ENCODE data around the gene KLHL14.
A peak's percentile ranks its signal among the peaks of the same experiment; 100 is the strongest.

KLHL14 gene

GRCh38 chr18:32770666-32771168 is 2.1 kb downstream of the KLHL14 start:
- DNase-seq (ENCODE audit: low read depth, low spot score) = no peak

GRCh38 chr18:32770054-32770665 is 2.7 kb downstream of the KLHL14 start:
- DNase-seq (ENCODE audit: low read depth, low spot score) = no peak

DNA sequence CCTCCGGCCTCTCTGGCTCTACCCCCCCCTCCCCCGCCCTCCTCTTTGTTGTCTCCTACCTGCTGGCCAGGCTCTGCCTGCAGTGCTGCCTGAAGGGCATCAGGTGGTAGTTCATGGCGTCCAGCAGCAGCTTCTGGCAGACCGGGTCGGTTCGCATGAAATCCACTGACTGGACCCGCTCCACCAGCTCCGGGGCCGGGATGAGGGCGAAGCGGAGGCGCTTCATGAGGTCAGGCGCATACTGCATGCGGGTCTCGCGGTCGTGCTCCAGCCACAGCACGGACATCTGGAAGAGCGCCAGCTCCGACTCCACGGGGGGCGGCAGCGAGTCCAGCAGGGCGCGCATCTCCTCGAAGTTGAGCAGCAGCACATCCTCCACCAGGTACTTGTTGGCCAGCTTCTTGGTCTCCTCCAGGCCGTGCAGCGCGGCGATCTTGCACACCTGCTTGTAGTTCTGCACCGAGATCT is 3.2 kb downstream of the KLHL14 start:
- no peak for DNase-seq (ENCODE audit: low read depth, low spot score)

GRCh38 chr18:32769071-32769585 is 3.7 kb downstream of the KLHL14 start:
- DNase-seq (ENCODE audit: low read depth, low spot score) = peak; percentile 6

GRCh38 chr18:32767400-32767799 is 5.4 kb downstream of the KLHL14 start:
- DNase-seq (ENCODE audit: low read depth, low spot score) = no peak

DNA sequence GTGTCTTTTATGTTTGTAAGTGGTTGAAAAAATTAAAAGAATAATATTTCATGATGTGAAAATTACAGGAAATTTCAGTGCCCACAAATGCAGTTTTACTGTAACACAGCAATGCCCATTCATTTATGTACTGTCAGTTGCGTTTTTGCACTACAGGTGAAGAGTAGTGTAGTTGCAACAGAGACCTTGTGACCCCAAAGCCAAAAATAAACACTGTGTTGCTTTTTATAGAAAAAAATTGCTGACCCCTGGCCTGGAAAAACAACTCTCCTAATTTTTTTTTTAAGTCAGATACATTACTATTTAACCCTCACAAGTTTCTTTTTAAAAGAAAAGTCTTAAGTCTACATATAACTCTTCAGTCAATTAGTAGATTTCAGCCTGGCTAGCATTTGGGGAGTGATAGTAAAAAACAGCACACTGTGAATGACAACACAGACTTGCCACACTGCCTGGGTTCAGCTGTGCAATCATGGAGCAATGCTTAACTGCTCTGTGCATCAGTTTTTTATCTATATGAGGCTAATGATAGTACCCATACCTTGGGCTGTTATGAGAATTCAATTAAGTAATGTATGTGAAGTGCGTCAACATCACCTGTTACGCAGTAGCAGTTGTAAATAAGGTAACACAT is 8.1 kb downstream of the KLHL14 start:
- DNase-seq (ENCODE audit: low read depth, low spot score) = no peak

GRCh38 chr18:32763293-32763692 is 9.5 kb downstream of the KLHL14 start:
- DNase-seq (ENCODE audit: low read depth, low spot score) = no peak

DNA sequence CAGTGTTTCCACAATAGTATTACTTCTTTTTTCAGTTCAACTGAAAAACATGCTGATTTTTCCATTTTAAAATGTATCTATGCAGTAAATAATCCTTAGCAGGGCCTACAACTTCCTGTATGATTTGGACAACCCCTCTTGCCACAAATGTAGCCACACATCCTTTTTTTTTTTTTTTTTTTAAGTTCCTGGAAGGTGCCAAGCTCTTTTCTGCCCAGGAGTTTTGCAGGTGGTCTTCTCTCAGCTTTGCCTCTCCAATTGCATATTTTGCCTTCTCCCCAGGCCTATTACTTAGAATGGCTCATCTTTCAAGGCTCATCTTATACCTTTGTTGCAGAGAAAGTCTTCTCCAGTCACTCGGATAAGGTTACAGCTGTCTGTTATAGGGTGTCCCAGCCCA is 11.6 kb downstream of the KLHL14 start:
- DNase-seq (ENCODE audit: low read depth, low spot score) = no peak

GRCh38 chr18:32760391-32760790 is 12.4 kb downstream of the KLHL14 start:
- DNase-seq (ENCODE audit: low read depth, low spot score) = no peak

- no peak for DNase-seq (ENCODE audit: low read depth, low spot score)
Measured at GRCh38 chr18:32759611-32760167, 13.1 kb downstream of the KLHL14 start.

GRCh38 chr18:32754508-32755263 is 18.1 kb downstream of the KLHL14 start:
- DNase-seq (ENCODE audit: low read depth, low spot score) = no peak

GRCh38 chr18:32753656-32754260 is 19.1 kb downstream of the KLHL14 start:
- DNase-seq (ENCODE audit: low read depth, low spot score) = no peak

- no peak for DNase-seq (ENCODE audit: low read depth, low spot score)
Measured at GRCh38 chr18:32750328-32750727, 22.5 kb downstream of the KLHL14 start.

DNA sequence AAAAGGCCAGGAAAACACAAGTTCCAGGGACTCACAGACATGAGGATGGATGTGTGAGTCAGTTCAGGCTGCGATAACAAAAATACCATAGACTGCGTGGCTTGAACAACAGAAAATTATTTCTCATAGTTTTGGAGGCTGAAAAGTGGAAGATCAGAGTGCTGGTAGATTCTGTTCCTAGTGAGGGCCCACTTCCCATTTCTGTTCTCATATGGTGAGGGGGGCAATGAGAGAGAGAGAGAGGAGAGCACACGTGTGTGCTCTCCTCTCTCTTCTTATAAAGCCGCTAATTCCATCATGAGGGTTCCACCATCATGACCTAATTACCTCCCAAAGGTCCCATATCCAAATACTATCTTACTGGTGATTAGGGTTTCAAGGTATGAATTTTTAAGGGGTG is 23.0 kb downstream of the KLHL14 start:
- DNase-seq (ENCODE audit: low read depth, low spot score) = no peak

DNA sequence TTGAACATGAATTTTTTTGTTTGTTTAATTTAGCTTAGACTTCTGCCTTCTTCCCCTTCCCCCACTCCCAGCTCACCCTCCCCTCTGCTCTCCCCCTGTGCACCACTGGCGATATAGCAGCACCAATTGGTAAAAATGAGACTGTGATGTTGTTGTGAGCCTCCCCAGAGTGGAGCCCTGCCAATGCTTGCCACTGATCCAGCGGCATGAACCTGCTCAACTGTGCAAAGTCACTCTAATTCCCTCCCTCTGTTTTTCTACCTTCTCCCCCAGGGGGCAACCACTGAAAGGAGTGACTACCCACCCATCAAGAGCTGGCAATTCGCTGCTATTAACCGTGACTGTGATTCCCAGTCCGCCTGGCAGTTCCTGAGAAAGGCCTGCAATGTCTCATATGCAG is 30.2 kb downstream of the KLHL14 start:
- no peak for DNase-seq (ENCODE audit: low read depth, low spot score)

- no peak for DNase-seq (ENCODE audit: low read depth, low spot score)
Measured at GRCh38 chr18:32735781-32736180, 37.0 kb downstream of the KLHL14 start.

- no peak for DNase-seq (ENCODE audit: low read depth, low spot score)
Measured at GRCh38 chr18:32734442-32734841, 38.4 kb downstream of the KLHL14 start.

- no peak for DNase-seq (ENCODE audit: low read depth, low spot score)
Measured at GRCh38 chr18:32732165-32732564, 40.7 kb downstream of the KLHL14 start.

DNA sequence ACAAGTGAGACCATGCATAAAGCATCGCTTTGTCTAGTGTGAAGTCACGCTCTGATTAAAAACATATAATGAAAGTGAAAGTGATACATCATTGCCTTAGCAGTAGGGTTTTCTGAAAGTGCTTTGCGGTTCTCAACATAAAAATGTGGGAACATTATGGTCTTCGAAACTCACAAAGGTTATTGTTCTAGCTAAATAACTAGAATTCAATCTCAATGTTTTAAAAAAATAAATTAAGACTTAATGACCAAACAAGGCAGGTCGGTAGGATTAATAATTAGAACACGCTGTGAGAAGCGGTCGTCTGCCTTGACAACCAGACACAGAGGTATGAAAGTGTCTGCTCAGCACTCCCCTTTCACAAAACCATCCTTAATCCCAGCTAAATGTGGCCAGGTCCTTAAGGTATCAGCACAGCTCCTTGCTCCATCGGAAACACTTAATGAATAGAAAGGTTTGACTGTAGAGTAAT is 42.2 kb downstream of the KLHL14 start:
- DNase-seq (ENCODE audit: low read depth, low spot score) = no peak

GRCh38 chr18:32730068-32730467 is 42.8 kb downstream of the KLHL14 start:
- no peak for DNase-seq (ENCODE audit: low read depth, low spot score)

- DNase-seq (ENCODE audit: low read depth, low spot score) = no peak
Measured at GRCh38 chr18:32724071-32724749, 48.6 kb downstream of the KLHL14 start.
